Activated naive CD4-positive, alpha-beta T cell treated with anti-CD3 and anti-CD28 coated beads for 36 hours (primary cell): ENCODE measurements around the gene HPCAL1. TPM values are rescaled to one million over a fixed set of nuclear protein-coding genes. Genes with fewer than 3 reads are reported as not detected.

Experiments
- CTCF ChIA-PET: fragments of 350-600 bp; sonication (Branson Sonifier 250); formaldehyde crosslinking; loops from one replicate; lab custom pipeline; 2021; ENCODE audit warnings: antibody characterized with exemption; lab: Charles Lee
- DNase-seq: peaks from one replicate; pipeline ENCODE4 v3.0.0-alpha.2; 2020
- H3K27ac Mint-ChIP-seq: one replicate; pipeline ENCODE4 v1.8.0; 2021; ENCODE audit warnings: mild to moderate bottlenecking, mixed read lengths
- H3K27me3 Mint-ChIP-seq: one replicate; pipeline ENCODE4 v1.8.0; 2021; ENCODE audit warnings: low read depth, mixed read lengths
- H3K36me3 Mint-ChIP-seq: one replicate; pipeline ENCODE4 v1.8.0; 2021; ENCODE audit warnings: low read depth, mixed read lengths
- H3K4me1 Mint-ChIP-seq: one replicate; pipeline ENCODE4 v1.8.0; 2021; ENCODE audit warnings: low read depth, mixed read lengths
- H3K4me3 Mint-ChIP-seq: one replicate; pipeline ENCODE4 v1.8.0; 2021; ENCODE audit warnings: mild to moderate bottlenecking, moderate library complexity, mixed read lengths
- H3K9me3 Mint-ChIP-seq: one replicate; pipeline ENCODE4 v1.8.0; 2021; ENCODE audit warnings: mixed read lengths
- intact Hi-C: fragments of 100-400 bp; cut with micrococcal nuclease; formaldehyde crosslinking; loops from one replicate; pipeline ENCODE4 v1.15.1; 2023
- total RNA-seq, 2 experiments: library from RNA; stranded (reverse); gene quantifications; one replicate each; pipeline ENCODE4 v1.2.3, GENCODE V29; 2021

The HPCAL1 gene
- total RNA-seq, 2 experiments from 2014 or later: 71.4 to 73.8 TPM

- Mint-ChIP-seq H3K36me3 (no peaks in the 10 kb centered on the region), H3K4me1 (peaks cover 75% of the 10 kb centered on the region), H3K27me3 (no peaks in the 10 kb centered on the region), H3K27ac (peak overlapping the region; percentile 28), H3K9me3 (no peaks in the 10 kb centered on the region), H3K4me3 (no peak overlapping the region)
- DNase-seq: peak; percentile 61
- CTCF ChIA-PET: interaction anchor here (0.6 to 2.7 kb wide), 2 partner anchors 16 to 33 kb away, joined by 3 to 10 read pairs; no protein-coding TSS in a partner anchor
- intact Hi-C loops: no loop called here
These were observed 73.0 kb downstream of the HPCAL1 start for GRCh38 chr2:10375570-10376281.

- Mint-ChIP-seq H3K4me1 (peaks cover 86% of the 10 kb centered on the region), H3K4me3 (no peak overlapping the region)
- CTCF ChIA-PET: no interaction called here
These were observed 74.5 kb downstream of the HPCAL1 start for GRCh38 chr2:10377052-10377746.

GRCh38 chr2:10377747-10378085 is 75.0 kb downstream of the HPCAL1 start:
- Mint-ChIP-seq H3K27ac (no peak overlapping the region), H3K9me3 (no peaks in the 10 kb centered on the region), H3K4me3 (no peak overlapping the region), H3K27me3 (no peaks in the 10 kb centered on the region), H3K36me3 (no peaks in the 10 kb centered on the region), H3K4me1 (peaks cover 90% of the 10 kb centered on the region)
- CTCF ChIA-PET: no interaction called here
- intact Hi-C loops: no loop called here
- no peak for DNase-seq

More at GRCh38 chr2:10377052-10377746, 74.5 kb downstream of the HPCAL1 start:
- Mint-ChIP-seq H3K27me3 (no peaks in the 10 kb centered on the region), H3K9me3 (no peaks in the 10 kb centered on the region), H3K36me3 (no peaks in the 10 kb centered on the region), H3K27ac (no peak overlapping the region)
- no peak for DNase-seq
- intact Hi-C loops: no loop called here

- intact Hi-C loops: no loop called here
- peak; percentile 66 for DNase-seq
- H3K27ac Mint-ChIP-seq: peak overlapping the region; percentile 39
- H3K4me3 Mint-ChIP-seq: no peak overlapping the region
- CTCF ChIA-PET: no interaction called here
- no peaks in the 10 kb centered on the region for H3K27me3 Mint-ChIP-seq
- no peaks in the 10 kb centered on the region for H3K9me3 Mint-ChIP-seq
- peaks cover 90% of the 10 kb centered on the region for H3K4me1 Mint-ChIP-seq
- H3K36me3 Mint-ChIP-seq: no peaks in the 10 kb centered on the region
These were observed 75.5 kb downstream of the HPCAL1 start for GRCh38 chr2:10378189-10378588.

- H3K4me3 Mint-ChIP-seq: no peak overlapping the region
- H3K27me3 Mint-ChIP-seq: no peaks in the 10 kb centered on the region
- CTCF ChIA-PET: interaction anchor here (0.6 to 4.7 kb wide), 5 partner anchors 11 to 104 kb away, joined by 3 to 24 read pairs (median 3); no protein-coding TSS in a partner anchor
- H3K9me3 Mint-ChIP-seq: no peaks in the 10 kb centered on the region
- no peak overlapping the region for H3K27ac Mint-ChIP-seq
- DNase-seq: no peak
- intact Hi-C loops: no loop called here
- peaks cover 91% of the 10 kb centered on the region for H3K4me1 Mint-ChIP-seq
- H3K36me3 Mint-ChIP-seq: no peaks in the 10 kb centered on the region
These were observed 77.6 kb downstream of the HPCAL1 start for GRCh38 chr2:10380048-10380926.

GRCh38 chr2:10381997-10382353 is 79.3 kb downstream of the HPCAL1 start:
- Mint-ChIP-seq H3K36me3 (no peaks in the 10 kb centered on the region), H3K4me1 (peaks cover 94% of the 10 kb centered on the region), H3K27me3 (no peaks in the 10 kb centered on the region), H3K27ac (no peak overlapping the region), H3K9me3 (no peaks in the 10 kb centered on the region), H3K4me3 (peak overlapping the region; percentile 11)
- no peak for DNase-seq
- CTCF ChIA-PET: interaction anchor here (0.8 to 4.7 kb wide), 5 partner anchors 12 to 80 kb away, joined by 3 to 24 read pairs (median 4); partner anchors contain the start of gene HPCAL1
- intact Hi-C loops: loop anchor here (2.0 kb wide), 3 partner anchors 27 to 77 kb away; no protein-coding TSS in a partner anchor

- Mint-ChIP-seq H3K4me3 (peak overlapping the region; percentile 11), H3K27ac (no peak overlapping the region), H3K9me3 (no peaks in the 10 kb centered on the region), H3K36me3 (no peaks in the 10 kb centered on the region), H3K4me1 (peaks cover 93% of the 10 kb centered on the region), H3K27me3 (no peaks in the 10 kb centered on the region)
- peak; percentile 61 for DNase-seq
- intact Hi-C loops: loop anchor here (2.0 kb wide), 3 partner anchors 26 to 78 kb away; no protein-coding TSS in a partner anchor
- CTCF ChIA-PET: interaction anchor here (0.6 to 4.7 kb wide), 7 partner anchors 12 to 301 kb away, joined by 3 to 24 read pairs (median 5); partner anchors contain the start of gene HPCAL1
These were observed 79.8 kb downstream of the HPCAL1 start for GRCh38 chr2:10382354-10383061.

- H3K27me3 Mint-ChIP-seq: no peaks in the 10 kb centered on the region
- no peak overlapping the region for H3K27ac Mint-ChIP-seq
- no peaks in the 10 kb centered on the region for H3K9me3 Mint-ChIP-seq
- DNase-seq: no peak
- H3K4me1 Mint-ChIP-seq: peaks cover 91% of the 10 kb centered on the region
- H3K36me3 Mint-ChIP-seq: no peaks in the 10 kb centered on the region
- CTCF ChIA-PET: interaction anchor here (0.7 to 1.2 kb wide), 3 partner anchors 22 to 113 kb away, joined by 3 to 5 read pairs (median 3); no protein-coding TSS in a partner anchor
- intact Hi-C loops: loop anchor here (2.0 kb wide), 3 partner anchors 25 to 79 kb away; no protein-coding TSS in a partner anchor
- no peak overlapping the region for H3K4me3 Mint-ChIP-seq
These were observed 81.4 kb downstream of the HPCAL1 start for GRCh38 chr2:10383960-10384734.

- CTCF ChIA-PET: no interaction called here
- Mint-ChIP-seq H3K27ac (no peak overlapping the region), H3K27me3 (no peaks in the 10 kb centered on the region), H3K36me3 (no peaks in the 10 kb centered on the region), H3K4me3 (no peak overlapping the region), H3K9me3 (no peaks in the 10 kb centered on the region), H3K4me1 (peaks cover 89% of the 10 kb centered on the region)
- no peak for DNase-seq
- intact Hi-C loops: no loop called here
These were observed 82.8 kb downstream of the HPCAL1 start for GRCh38 chr2:10385501-10385900.

GRCh38 chr2:10385933-10386773 is 83.4 kb downstream of the HPCAL1 start:
- H3K9me3 Mint-ChIP-seq: no peaks in the 10 kb centered on the region
- no peak for DNase-seq
- no peaks in the 10 kb centered on the region for H3K36me3 Mint-ChIP-seq
- CTCF ChIA-PET: no interaction called here
- intact Hi-C loops: no loop called here
- H3K27me3 Mint-ChIP-seq: no peaks in the 10 kb centered on the region
- H3K4me3 Mint-ChIP-seq: no peak overlapping the region
- H3K4me1 Mint-ChIP-seq: peaks cover 83% of the 10 kb centered on the region
- no peak overlapping the region for H3K27ac Mint-ChIP-seq
